Keratinocyte (primary cell): ENCODE data around the gene RUNX1.

Source experiments
- CTCF ChIP-seq, 3 experiments: IDR thresholded peaks in 1 of 3; conservative IDR thresholded peaks in 1 of 3; optimal IDR thresholded peaks in 1 of 3; 2 replicates in 2 of 3; 3 replicates in 1 of 3; pipeline versions ENCODE3 to v1.5.1; 2011; ENCODE audit warnings: low read length in 3 of 3, mild to moderate bottlenecking in 3 of 3, moderate library complexity in 2 of 3, control low read depth in 1 of 3, inconsistent platforms in 1 of 3; ENCODE audit not compliant: insufficient read depth in 2 of 3; ENCODE audit errors: extremely low read depth in 1 of 3
- EZH2 ChIP-seq: IDR thresholded peaks from one replicate; pipeline ENCODE4 v1.6.1; 2012; ENCODE audit warnings: inconsistent platforms, mild to moderate bottlenecking, low read length, moderate library complexity

DNA sequence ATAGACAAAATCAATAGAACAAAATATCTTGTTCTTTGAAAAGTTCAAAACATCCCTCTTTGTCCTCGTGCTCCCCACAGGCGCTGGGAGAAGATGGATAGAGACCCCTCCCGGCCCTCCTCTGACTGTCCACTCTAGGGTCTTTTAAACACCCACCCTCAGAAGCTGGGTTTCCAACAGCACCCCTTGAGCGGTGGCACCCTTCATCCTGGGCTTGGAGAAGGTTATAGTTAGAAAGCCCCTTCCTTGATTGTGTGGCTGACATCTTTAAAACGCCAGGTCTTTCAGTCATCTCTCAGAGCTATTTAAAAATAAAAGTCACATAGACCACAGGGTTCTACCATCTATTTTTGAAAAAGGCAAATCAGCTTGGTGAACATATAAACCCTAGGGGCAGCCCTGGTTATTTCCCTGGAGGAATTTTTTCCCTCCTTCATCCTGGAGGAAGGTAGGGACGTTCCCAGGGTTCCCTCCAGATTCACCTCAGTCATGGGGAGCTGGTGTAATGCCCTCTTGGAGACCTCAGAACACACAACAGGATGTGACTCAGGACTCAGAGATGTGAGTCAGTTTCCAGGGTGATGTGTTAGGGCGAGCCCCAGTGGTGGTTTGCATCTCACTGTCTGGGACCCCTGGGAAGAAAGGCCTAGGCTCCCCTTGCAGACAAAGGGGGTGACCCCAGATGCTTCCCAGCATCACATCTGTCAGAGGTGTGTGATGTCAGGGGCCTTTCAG, 241.8 kb downstream of the RUNX1 start:
- TF ChIP-seq EZH2 (no peak), CTCF (optimal IDR thresholded peaks at IDR 0.05 in 1 of 3, IDR thresholded peaks at IDR 0.05 in 1 of 3, conservative IDR thresholded peaks at IDR 0.05 in 1 of 3; ENCODE audit: extremely low read depth in 1 of 3, insufficient read depth in 2 of 3, low read length in 3 of 3) (peak in 1 of 3 experiments; percentile 7)
